Midbrain (tissue), 1 donor: ENCODE results near the gene LYPD4.

Source experiments
- DNase-seq: peaks from one replicate; lab custom pipeline; 2025; lab: John Stamatoyannopoulos, UW

Gene LYPD4

DNA sequence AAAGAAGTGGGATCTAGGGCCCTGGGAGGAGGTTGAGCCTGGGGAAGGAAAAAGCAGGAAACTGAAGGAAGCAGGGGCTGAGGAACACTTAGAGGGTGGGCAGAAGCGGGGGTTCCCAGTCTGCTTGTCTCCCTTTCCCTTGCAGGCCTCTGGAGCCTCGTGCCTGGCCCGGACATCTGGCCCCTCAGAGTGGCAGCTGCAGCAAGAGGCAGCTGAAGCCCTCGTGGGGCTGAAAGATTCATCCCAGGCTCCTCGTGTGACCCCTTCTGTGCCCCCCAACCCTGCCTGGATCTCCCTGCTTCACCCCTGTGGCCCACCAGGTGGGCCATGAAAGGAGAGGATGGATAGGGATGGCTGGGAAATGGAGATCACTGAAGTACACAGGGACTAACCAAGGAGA lies 5.9 kb upstream of the LYPD4 start:
- DNase-seq: no peak

DNA sequence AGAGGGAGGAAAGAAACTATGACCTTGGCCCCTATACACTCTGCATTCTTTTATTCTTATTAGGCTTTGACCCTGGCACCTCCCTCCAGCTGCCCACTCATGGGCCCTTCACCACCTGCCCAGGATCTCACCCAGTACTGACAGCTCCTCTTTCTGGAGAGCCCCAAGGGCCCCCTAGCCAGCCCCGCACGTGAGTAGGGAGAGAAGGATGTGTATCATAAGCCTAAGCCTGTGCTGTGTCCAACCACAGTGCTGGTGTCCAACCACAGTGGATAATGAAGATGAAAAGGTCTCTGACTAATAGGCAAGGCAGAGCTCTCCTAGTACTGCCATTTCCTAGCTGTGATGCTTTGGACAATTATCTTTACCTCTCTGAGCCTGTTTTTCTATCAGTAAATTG lies 4.6 kb upstream of the LYPD4 start:
- no peak for DNase-seq

DNA sequence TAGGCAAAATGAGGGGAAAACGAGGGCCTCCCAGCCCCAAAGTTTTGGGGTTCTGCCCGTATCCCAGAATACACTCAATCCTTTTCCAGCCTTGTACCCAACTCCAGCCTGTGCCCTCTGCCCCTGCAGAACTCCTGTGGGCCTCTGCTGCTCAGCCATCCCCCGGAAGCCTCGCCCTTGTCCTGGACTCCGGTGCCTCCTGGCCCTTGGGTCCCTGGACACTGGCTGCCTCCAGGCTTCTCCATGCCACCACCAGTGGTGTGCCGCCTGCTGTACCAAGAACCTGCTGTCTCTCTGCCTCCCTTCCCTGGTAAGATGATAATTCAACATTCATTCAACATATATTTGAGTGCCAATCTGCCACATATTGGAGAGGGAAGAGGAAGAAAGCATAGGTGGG lies 4.2 kb upstream of the LYPD4 start:
- no peak for DNase-seq

DNA sequence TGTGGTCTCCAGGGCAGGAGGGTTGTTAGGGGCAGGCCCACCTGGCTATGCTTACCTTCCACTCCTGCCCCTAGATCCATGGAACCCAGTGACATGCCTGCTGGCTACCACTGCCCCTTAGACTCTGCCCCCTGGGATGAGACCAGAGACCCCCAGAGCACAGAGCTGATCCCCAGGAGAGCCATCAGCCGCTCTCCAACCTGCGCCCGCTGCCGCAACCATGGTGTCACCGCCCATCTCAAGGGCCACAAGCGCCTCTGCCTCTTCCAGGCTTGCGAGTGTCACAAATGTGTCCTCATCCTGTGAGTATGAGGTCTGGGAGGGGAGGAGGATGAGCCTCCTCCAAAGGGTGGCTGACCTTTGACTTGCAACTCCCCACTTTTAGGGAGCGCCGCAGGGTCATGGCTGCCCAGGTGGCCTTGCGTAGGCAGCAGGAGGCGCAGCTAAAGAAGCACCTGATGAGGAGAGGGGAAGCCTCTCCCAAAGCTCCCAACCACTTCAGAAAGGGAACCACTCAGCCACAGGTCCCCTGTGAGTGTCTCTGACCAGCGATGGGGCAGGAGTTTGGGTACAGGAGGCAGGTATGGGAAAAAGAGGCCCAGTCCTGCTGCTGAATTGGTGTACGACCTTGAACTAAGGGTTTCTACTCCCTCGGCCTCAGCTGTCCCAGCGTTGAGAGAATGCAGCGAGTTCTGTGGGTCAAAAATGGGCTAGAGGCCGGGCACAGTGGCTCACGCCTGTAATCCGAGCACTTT lies 3.0 kb upstream of the LYPD4 start:
- no peak for DNase-seq

DNA sequence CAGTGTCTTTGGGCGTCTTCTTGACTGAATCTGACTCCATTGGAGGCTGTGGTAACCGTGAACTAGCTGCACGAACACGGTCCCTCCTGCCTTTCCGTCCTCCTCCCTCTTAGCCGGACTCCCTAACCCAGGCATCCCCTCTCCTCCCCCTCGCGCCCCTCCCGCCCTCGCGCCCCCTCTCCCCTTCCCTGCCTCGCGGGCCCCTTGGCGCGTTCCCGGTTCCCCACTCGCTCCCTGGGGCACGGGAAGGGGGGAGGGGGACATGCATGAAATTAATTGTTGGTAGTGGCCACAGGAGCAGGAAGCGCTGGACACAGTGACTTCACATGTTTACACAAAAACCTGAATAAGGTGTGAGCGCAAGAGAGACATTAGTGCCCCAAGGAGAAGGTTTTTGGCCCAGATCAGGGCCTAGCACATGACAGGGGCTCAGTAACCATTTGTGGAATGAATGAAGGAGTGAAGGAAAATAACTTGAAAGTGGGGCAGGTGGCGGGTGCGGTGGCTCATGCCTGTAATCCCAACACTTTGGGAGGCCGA lies 638 bp upstream of the LYPD4 start:
- no peak for DNase-seq

DNA sequence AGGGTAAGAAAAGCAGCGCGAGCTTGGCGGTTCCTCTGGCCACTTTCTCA lies 343 bp upstream of the LYPD4 start, which contains the start of gene DMRTC2:
TSS of gene DMRTC2 (plus strand) at position 42 of the 50 bp plus-strand sequence. CDS start 2,387 bp downstream, outside the sequence.
- DNase-seq: no peak

DNA sequence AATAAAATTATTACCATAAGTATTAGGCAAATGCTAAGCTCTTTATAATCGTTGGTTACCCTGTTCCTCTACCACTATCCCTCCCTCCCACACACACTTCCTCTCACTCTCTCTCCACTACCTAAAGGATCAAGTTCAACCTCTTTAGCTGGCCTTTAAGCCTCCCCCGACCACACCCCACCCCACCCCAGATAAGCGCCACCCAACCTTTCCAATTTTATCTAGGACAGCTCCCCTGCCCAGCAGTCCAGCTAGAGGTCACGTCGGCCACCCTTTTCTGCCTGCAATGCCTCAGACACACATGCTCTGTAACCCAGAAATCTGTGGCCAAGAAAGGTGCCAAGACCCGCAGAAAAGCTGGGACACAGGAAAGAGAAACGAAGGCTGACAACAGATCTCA lies 1.1 kb downstream of the LYPD4 start:
- DNase-seq: no peak

DNA sequence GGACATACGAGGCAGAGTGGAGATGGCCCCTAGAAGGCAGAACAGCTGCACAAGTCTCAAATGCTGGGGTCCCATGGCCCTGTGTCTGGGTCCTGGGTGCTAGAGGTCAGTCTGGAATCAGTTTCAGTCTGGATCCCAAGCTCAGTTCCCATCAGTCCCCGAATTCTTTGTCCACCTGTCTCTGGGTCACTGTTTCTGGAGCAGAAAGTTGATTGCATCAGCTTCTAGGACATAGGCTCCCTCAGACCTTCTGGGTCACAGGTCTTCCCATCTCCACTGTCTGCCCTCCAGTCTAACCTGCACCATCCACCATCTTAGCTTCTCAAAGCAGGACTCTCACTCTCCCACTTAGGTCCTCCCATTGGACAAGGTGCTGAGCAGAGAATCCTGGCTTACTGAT lies 5.3 kb downstream of the LYPD4 start:
- no peak for DNase-seq

DNA sequence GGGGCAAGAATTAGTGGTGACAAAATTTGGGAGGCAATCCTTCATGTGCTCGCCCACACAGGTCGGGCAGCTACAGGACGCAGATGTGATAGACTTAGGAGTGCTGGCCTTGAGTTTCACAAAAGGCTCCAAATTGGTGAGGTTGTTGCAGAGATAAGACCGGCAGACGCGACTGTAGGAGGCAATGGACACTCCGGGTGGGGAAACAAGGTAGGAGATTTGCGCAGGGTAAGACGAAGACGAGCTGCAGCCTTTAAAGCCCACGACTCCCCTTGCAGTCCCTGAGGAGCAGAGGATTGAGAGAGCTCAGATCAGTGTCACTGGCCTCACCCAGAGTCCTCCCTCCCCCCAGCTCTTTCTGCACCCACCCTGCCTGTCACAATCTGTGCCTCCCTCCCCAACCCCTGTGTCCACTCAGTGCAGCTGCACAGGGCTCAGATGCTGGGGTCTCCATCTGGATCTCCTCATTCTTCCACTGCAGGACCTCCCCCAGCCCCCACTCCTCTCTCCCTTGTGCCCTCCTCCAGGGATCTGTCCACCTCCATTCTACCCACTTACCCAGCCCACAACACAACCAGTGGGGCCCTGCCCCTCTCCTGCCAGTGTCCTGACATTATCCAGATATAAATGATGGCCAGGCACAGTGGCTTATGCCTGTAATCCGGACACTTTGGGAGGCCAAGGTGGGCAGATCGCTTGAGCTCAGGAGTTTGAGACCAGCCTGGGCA lies 6.3 kb downstream of the LYPD4 start:
- DNase-seq: no peak

DNA sequence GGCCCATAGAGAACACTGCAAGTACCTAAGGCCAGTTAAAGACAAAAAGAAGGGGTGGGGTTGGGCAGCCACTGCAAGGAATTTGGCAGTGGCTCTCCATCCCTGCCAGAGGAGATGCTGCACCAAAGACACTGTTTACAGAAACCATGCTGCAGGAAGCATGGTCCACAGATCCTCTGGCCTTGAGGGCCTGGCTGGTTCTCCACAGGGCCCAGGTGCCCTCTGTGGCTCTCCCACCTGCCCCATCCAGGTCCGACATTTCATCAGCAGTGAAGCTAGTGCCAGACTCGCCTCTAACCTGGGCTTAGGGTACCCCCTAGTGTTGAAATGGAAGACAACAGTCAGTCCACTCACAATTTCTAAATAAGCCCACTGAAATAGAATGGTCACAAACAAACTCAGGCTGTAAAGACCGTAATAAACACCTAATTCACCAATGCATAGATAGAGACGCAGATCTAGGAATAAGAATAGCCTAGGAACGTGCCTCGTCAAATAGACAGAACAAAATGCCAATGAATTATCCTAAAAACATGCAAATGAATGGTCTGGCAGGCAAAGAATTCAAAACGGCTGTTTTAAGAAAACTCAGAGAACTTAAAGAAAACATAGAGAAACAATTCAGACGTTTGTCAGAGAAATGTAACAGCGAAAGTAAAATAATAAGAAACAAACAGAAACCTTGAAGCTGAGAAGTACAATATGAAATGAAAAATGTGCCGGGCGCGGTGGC lies 23.3 kb downstream of the LYPD4 start:
- DNase-seq: peak; percentile 12

DNA sequence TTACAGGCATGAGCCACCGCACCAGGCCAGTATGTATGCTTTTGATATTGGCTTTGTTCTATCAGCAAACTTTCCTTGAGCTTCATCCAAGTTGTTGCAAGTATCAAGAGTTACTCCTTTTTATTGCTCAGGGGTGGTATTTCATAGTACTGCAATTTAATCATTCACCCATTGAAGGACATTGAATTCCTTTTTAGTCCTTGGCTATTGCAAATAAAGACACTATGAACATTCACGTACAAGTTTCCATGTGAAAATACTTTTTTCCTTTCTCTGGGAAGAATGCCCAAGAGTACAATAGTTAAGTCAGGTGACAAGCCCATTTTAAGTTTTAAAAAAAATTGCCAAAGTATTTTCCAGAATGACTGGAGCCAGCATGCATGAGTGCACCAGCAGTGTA lies 27.7 kb downstream of the LYPD4 start:
- no peak for DNase-seq

DNA sequence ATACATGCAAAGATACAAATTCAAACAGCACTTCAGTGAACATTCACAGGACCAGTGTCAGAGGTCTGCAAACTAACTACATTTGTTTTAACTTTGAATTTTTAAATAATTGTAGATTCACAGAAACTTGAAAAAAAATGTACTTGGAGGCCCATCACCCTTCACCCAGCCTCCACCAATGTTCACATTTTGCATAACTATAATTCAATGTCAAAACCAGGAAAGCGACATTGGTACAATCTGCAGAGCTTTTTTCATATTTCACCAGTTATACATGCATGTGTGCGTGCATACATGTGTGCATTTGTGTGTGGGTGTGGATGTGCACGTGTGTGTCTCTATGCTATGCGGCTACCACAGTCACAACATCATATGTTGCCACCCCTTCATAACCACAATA lies 29.2 kb downstream of the LYPD4 start:
- DNase-seq: no peak

DNA sequence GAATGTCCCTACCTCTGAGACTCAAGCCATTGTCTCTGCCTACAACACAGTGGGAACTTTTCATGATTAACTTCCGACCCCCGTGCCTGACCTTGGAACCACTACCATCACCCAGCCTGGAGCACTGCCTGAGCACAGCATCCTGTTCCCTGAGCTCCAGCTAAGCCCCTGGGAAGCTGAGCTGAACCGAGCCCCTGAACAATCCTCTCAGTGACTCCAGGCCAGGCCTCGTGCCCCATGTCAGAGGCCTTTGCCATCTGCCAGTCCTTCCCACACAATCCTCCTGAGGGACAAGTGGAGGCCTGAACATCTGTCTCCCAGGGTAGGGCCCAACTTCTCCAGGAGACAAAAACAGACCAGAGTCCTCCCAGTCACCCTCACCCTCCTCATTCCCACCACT lies 30.6 kb downstream of the LYPD4 start:
- no peak for DNase-seq

DNA sequence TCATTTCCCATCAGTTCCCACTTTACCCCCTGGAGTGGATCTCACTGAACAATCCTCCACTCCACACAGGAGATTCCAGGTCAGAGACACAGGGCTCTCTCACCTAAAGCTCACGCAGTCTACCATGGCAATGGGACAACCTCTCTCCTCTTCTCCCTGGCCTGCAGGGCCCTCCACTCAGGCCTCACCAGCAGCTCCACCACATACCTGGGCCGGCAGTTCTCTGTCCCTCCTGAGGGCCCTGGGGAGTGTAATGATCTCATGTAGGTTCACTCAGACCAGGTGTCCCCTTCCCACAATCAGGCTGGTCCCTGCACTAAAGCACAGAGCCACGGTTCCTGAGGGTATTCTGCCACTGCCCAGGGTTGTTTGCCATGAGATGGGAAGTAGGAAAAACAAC lies 32.5 kb downstream of the LYPD4 start:
- DNase-seq: no peak

DNA sequence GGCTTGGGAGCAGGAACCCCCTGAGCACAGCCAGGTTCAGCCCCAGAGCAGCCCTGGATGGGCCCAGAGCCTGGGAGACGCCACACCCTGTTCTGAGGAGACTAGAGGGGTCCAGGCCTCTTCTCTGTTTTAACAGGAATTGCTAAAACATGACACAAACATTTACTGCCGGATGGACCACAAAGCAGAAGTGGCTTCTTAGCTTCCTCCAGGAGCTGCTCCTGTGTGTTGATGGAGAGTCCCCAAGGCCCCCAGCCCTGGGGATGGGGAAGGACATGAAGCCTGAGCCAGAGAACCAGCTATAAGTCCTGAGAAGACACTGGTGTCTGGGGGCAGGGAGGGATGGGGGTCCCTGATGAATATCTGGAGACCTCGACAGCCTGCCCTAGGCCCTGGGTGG lies 33.4 kb downstream of the LYPD4 start:
- DNase-seq: peak; percentile 9

DNA sequence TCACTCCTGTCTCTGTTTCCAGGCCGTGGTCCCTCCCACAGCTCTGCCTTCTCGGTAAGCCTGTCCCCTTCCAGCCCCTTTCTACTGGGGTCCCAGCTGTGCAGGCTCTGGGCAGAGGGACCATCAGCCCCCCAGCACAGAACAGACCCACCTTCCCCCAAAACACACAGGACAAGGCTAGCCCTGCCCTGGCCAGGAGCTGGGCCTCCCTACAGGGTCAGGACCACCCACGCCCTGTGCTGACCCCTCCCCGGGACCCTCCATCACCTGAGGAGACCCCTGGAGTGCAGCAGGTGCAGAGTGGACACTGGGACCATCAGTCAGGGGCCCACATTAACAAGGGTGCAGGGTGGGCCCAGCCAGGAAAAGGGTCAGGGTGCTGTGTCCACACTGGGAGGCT lies 34.2 kb downstream of the LYPD4 start:
- DNase-seq: no peak

DNA sequence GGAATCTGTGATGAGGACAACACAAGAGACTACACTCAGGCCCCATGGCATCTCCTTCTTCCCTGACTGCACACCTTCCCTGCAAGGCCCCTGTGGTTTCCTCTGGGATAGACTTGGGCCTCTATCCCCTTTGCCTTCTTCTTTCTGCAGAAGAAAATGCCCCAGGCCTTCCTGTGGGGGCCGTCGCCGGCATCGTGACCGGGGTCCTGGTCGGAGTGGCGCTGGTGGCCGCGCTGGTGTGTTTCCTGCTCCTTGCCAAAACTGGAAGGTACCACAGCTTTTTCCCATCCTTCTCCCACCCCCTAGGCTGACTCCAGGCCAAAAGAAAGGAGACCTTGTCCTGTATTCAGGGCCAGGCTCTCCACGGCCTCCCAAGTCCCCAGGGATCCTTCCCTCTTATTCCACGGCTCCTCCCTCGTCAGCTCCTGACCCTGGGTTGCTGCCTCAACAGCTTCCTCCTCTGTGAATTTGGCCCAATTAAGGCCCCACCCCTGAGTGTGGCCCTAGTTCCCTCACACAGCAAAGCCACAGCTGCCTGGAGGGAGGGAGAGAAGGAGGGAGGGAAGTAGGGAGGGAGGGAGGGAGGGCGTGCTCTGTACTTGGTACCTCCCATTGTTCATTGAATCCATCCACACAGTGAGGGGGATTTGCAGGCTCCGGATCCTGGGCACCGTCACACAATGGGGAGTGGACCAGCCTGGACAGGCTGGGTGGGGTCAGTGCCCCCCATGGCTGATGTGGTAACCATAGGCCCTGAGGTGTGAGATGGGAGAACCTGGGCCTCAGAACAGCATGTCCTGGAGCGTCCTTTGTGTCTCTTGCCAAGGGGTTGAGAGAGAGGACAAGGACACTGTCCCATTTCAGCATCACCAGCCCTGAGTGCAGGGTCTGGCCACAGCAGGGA lies 35.6 kb downstream of the LYPD4 start:
- no peak for DNase-seq

DNA sequence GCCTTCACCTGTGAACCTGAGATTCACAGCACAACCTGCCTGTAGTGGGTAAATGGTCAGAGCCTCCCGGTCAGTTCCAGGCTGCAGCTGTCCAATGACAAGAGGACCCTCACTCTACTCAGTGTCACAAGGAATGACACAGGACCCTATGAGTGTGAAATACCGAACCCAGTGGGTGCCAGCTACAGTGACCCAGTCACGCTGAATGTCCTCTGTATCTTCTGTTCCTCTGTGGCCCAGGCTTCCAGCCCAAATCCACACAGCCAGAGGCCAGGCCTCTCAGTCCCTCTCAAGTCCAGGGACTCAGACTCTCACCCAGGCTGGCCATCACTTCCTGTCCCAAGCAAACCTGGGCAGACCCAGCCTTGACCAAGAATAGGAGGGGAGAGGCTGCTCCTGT lies 37.3 kb downstream of the LYPD4 start:
- no peak for DNase-seq

DNA sequence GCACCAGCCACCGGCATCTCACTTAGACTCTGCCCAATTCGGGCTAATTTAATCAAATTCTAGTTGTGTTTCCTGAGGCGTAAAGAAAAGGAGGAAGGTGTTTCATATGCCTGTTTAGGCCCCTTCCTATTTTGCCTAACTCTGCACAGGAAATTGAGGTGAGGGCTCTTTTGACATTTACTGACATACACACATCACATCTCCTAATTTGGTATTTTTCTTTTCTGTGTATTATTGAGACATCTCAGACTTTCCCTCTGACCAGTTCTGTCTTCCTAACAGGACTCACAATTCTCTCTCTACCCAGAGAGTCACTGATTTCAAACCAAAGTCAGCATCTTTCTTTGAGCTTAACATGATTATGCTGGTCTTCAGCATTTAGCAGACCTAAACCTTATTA lies 40.1 kb downstream of the LYPD4 start:
- DNase-seq: no peak

DNA sequence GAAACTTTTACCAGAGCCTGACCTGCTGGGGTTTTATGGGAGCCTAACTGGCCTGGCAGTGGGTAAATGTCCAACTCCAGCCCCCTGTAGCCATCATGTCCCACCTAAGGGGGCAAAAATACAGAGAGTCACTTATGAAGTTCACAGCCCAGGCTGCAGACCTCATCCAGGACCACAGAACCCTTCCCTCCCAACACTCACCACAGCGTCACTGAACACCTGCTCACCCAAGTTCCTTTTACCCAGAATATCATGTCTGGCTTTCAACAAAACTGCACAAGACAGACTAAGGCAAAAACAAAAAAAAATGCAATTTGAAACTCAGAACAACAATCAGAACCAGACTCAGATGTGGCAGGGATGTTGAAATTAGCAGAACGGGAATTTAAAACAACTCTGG lies 41.7 kb downstream of the LYPD4 start:
- no peak for DNase-seq

DNA sequence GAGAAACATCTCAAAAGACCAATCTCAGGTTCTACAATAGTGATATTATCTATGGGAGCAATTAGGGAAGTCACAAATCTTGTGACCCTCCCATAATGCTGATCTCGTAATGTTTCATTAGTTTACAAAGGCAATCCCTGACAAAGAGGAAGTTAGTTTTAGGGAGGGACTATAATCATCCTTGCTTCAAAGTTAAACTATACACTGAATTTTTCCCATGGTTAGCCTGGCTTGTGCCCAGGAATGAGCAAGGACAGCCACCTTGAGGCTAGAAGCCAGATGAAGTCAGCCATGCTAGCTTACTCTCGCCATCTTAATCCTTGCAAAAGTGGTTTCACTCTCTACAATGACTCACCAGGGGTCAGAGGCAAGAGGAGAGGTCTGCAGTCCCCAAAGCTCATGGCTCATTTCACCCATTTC lies 42.7 kb downstream of the LYPD4 start:
- peak; percentile 1 for DNase-seq

DNA sequence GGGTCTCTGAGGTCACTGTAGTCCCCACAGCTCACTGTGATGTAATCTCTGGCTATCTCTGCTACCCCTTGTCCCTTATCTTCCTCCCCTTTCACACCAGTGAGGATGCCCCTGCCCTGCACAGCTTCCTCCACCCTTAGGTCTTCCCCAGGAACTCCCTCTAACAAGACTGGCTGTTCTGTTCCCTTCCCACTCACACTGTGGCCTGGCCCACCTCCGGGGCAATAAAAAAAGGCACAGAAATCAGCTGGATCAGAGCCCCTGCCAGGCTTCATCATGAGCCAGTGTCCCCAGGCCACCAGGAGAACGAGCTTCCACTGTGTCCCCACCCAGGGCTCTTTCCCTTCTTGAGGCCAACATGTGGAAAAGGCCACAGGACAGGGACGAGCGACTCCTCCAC lies 43.5 kb downstream of the LYPD4 start:
- DNase-seq: no peak
